ENCODE results near the gene GABBR2. TPM values are rescaled to one million over a fixed set of nuclear protein-coding genes. Genes with fewer than 3 reads are reported as not detected.

GABBR2 gene
- total and polyA plus RNA-seq, 2 donors (not counting 1 experiment from before 2014, with no cell fraction given), result 0.03 TPM; not detected in 1

- no peak overlapping the region for H3K27ac Mint-ChIP-seq
- no peak overlapping the region for H3K4me3 ChIP-seq (ENCODE audit: control extremely low read depth in 1 of 5, extremely low read depth in 1 of 5, insufficient read depth in 1 of 5, low read depth in 2 of 5, low read length in 4 of 5)
- no peak overlapping the region for H3K4me2 ChIP-seq (replicated peaks; ENCODE audit: low read depth, low read length, poor library complexity, severe bottlenecking)
- no peak overlapping the region for H3K9ac ChIP-seq (ENCODE audit: low read length)
- H3K27me3 Mint-ChIP-seq, result peaks cover 59% of the 10 kb centered on the region
- no peak for TF ChIP-seq EZH2 (IDR thresholded peaks at IDR 0.05; ENCODE audit: borderline replicate concordance, insufficient read depth, low read depth, low read length, poor library complexity, severe bottlenecking)
- no peak for TF ChIP-seq CTCF (IDR thresholded peaks at IDR 0.05)
- H4K20me1 ChIP-seq (ENCODE audit: control insufficient read depth, insufficient read depth, low read length, poor library complexity, severe bottlenecking), result no peaks in the 10 kb centered on the region
- no peaks in the 10 kb centered on the region for H3K9me3 Mint-ChIP-seq (ENCODE audit: insufficient read depth)
- no peaks in the 10 kb centered on the region for H3K79me2 ChIP-seq (ENCODE audit: control insufficient read depth, insufficient read depth, low read length)
- H3K4me1 ChIP-seq (ENCODE audit: control insufficient read depth in 2 of 2, insufficient read depth in 2 of 2, low read length in 2 of 2), result no peaks in the 10 kb centered on the region
- DNase-seq (no peak), ATAC-seq (ENCODE audit: low read depth) (no peak)
- ChIA-PET POLR2A (no interaction called here), CTCF (no interaction called here)
- intact Hi-C loops (cut with micrococcal nuclease), result no loop called here
- H3K4me1 Mint-ChIP-seq, result no peaks in the 10 kb centered on the region
- H3K9me3 ChIP-seq (ENCODE audit: control extremely low read depth in 1 of 3, control insufficient read depth in 2 of 3, insufficient read depth in 1 of 3, low read length in 2 of 3), result no peaks in the 10 kb centered on the region
- H3K27ac ChIP-seq (ENCODE audit: low read length in 2 of 2), result no peak overlapping the region
- H3K36me3 ChIP-seq (replicated peaks in 1 of 2; ENCODE audit: control extremely low read depth in 1 of 2, control insufficient read depth in 1 of 2, extremely low read depth in 1 of 2, insufficient read depth in 2 of 2, low read length in 1 of 2), result no peaks in the 10 kb centered on the region
- H3K4me3 Mint-ChIP-seq, result no peak overlapping the region
- H3K27me3 ChIP-seq (replicated peaks in 1 of 4; ENCODE audit: control extremely low read depth in 1 of 4, control insufficient read depth in 3 of 4, insufficient read depth in 4 of 4, low read length in 3 of 4), result peaks cover 0 to 10% (median 9%) of the 10 kb centered on the region in 4 experiments
- WGBS (ENCODE audit: insufficient coverage), result no CpG with 5 or more reads among the region's 2 CpGs
- no peak overlapping the region for H2AFZ ChIP-seq (ENCODE audit: insufficient read depth, low read depth, low read length, poor library complexity, severe bottlenecking)
Observed at GRCh38 chr9:98275159-98275558, 433.6 kb downstream of the GABBR2 start.

- Histone ChIP-seq H3K36me3 (replicated peaks in 1 of 2; ENCODE audit: control extremely low read depth in 1 of 2, control insufficient read depth in 1 of 2, extremely low read depth in 1 of 2, insufficient read depth in 2 of 2, low read length in 1 of 2) (no peaks in the 10 kb centered on the region), H2AFZ (ENCODE audit: insufficient read depth, low read depth, low read length, poor library complexity, severe bottlenecking) (no peak overlapping the region), H3K9me3 (ENCODE audit: control extremely low read depth in 1 of 3, control insufficient read depth in 2 of 3, insufficient read depth in 1 of 3, low read length in 2 of 3) (no peaks in the 10 kb centered on the region), H3K4me3 (ENCODE audit: control extremely low read depth in 1 of 5, extremely low read depth in 1 of 5, insufficient read depth in 1 of 5, low read depth in 2 of 5, low read length in 4 of 5) (no peak overlapping the region), H4K20me1 (ENCODE audit: control insufficient read depth, insufficient read depth, low read length, poor library complexity, severe bottlenecking) (no peaks in the 10 kb centered on the region), H3K27me3 (replicated peaks in 1 of 4; ENCODE audit: control extremely low read depth in 1 of 4, control insufficient read depth in 3 of 4, insufficient read depth in 4 of 4, low read length in 3 of 4) (peaks cover 0 to 10% (median 8%) of the 10 kb centered on the region in 4 experiments), H3K27ac (ENCODE audit: low read length in 2 of 2) (no peak overlapping the region), H3K4me2 (replicated peaks; ENCODE audit: low read depth, low read length, poor library complexity, severe bottlenecking) (no peak overlapping the region), H3K9ac (ENCODE audit: low read length) (no peak overlapping the region), H3K4me1 (ENCODE audit: control insufficient read depth in 2 of 2, insufficient read depth in 2 of 2, low read length in 2 of 2) (no peaks in the 10 kb centered on the region), H3K79me2 (ENCODE audit: control insufficient read depth, insufficient read depth, low read length) (no peaks in the 10 kb centered on the region)
- no peak for TF ChIP-seq EZH2 (IDR thresholded peaks at IDR 0.05; ENCODE audit: borderline replicate concordance, insufficient read depth, low read depth, low read length, poor library complexity, severe bottlenecking)
- TF ChIP-seq CTCF (IDR thresholded peaks at IDR 0.05), result no peak
- no peak for ATAC-seq (ENCODE audit: low read depth)
- Mint-ChIP-seq H3K4me1 (no peaks in the 10 kb centered on the region), H3K4me3 (no peak overlapping the region), H3K27ac (no peak overlapping the region), H3K9me3 (ENCODE audit: insufficient read depth) (no peaks in the 10 kb centered on the region), H3K27me3 (peaks cover 74% of the 10 kb centered on the region)
- WGBS (ENCODE audit: insufficient coverage), result 94% methylated on average over 3 of the region's 3 CpGs
- DNase-seq, result no peak
- ChIA-PET CTCF (interaction anchor here (1.2 kb wide), 1 partner anchor 347 kb away, joined by 3 read pairs; no protein-coding TSS in a partner anchor), POLR2A (no interaction called here)
- intact Hi-C loops (cut with micrococcal nuclease), result no loop called here
Observed at GRCh38 chr9:98272083-98272482, 436.7 kb downstream of the GABBR2 start.

All from B cell (primary cell).